Measurements from ENCODE around the gene MSRB3. TPM values are rescaled to one million over a fixed set of nuclear protein-coding genes. Genes with fewer than 3 reads are reported as not detected.

Gene MSRB3
- polyA plus RNA-seq, 1 donor (not counting 4 experiments of a cell fraction or from before 2014, with no cell fraction given) = 12.3 TPM

DNA sequence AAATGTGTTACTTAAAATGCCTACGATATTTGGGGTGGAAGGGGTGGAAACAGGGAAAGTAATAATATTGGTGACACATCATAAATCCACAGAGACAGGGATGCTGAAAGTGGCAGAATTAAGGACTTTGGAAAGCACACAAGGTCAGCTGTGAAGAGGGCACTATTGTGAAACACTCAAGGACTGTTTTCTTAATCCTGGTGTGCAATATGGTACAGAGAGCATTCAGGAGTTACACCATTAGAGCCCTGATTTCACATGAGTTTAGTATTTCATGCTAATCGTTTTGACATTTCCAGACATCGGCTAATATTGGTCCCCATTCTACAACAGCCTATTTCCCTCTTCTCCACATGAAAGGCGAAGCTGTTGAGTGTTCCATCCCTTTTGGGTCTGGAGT is 219.2 kb downstream of the MSRB3 start:
- no peaks in the 10 kb centered on the region for H3K36me3 ChIP-seq (ENCODE audit: control insufficient read depth in 2 of 2, extremely low read depth in 1 of 2, insufficient read depth in 2 of 2, low read length in 2 of 2)
- H3K4me2 ChIP-seq (ENCODE audit: control insufficient read depth, extremely low read depth, insufficient read depth, low read depth, low read length) = no peak overlapping the region
- no peaks in the 10 kb centered on the region for H3K9me3 ChIP-seq (ENCODE audit: control insufficient read depth, low read depth, low read length)
- no peak overlapping the region for H2AFZ ChIP-seq (ENCODE audit: control insufficient read depth, low read length)
- H3K79me2 ChIP-seq (ENCODE audit: control insufficient read depth, insufficient read depth, low read length) = no peaks in the 10 kb centered on the region
- no peaks in the 10 kb centered on the region for H3K27me3 ChIP-seq (ENCODE audit: control insufficient read depth, extremely low read depth, insufficient read depth, low read length)
- H3K9me1 ChIP-seq (ENCODE audit: control insufficient read depth, extremely low read depth, insufficient read depth, low read length) = no peaks in the 10 kb centered on the region
- DNase-seq (ENCODE audit: low read depth, low spot score) (no peak), FAIRE-seq (no peak)
- no peak overlapping the region for H3K27ac ChIP-seq (ENCODE audit: control insufficient read depth, insufficient read depth, low read length)
- H3K4me3 ChIP-seq (ENCODE audit: control insufficient read depth in 2 of 3, extremely low read depth in 1 of 3, insufficient read depth in 2 of 3, low read depth in 1 of 3, low read length in 3 of 3) = no peak overlapping the region
- dilution Hi-C loops (cut with MboI; ENCODE audit: extremely low pct_ligation_motif_present, low sequenced_read_pairs) = no loop called here
- H4K20me1 ChIP-seq (ENCODE audit: control insufficient read depth, extremely low read depth, insufficient read depth, low read length) = no peaks in the 10 kb centered on the region
- H3K4me1 ChIP-seq (ENCODE audit: control insufficient read depth, extremely low read depth, insufficient read depth, low read length) = peaks cover 16% of the 10 kb centered on the region
- no peak overlapping the region for H3K9ac ChIP-seq (ENCODE audit: control insufficient read depth, extremely low read depth, insufficient read depth, low read length)
- TF ChIP-seq EZH2 (IDR thresholded peaks at IDR 0.05; ENCODE audit: low read length) = no peak
- TF ChIP-seq, protein P1, sequence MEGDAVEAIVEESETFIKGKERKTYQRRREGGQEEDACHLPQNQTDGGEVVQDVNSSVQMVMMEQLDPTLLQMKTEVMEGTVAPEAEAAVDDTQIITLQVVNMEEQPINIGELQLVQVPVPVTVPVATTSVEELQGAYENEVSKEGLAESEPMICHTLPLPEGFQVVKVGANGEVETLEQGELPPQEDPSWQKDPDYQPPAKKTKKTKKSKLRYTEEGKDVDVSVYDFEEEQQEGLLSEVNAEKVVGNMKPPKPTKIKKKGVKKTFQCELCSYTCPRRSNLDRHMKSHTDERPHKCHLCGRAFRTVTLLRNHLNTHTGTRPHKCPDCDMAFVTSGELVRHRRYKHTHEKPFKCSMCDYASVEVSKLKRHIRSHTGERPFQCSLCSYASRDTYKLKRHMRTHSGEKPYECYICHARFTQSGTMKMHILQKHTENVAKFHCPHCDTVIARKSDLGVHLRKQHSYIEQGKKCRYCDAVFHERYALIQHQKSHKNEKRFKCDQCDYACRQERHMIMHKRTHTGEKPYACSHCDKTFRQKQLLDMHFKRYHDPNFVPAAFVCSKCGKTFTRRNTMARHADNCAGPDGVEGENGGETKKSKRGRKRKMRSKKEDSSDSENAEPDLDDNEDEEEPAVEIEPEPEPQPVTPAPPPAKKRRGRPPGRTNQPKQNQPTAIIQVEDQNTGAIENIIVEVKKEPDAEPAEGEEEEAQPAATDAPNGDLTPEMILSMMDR (optimal IDR thresholded peaks at IDR 0.05 in 1 of 3, IDR thresholded peaks at IDR 0.05 in 1 of 3, conservative IDR thresholded peaks at IDR 0.05 in 1 of 3; ENCODE audit: extremely low read depth in 1 of 3, insufficient read depth in 2 of 3, low read length in 3 of 3) = no peak

DNA sequence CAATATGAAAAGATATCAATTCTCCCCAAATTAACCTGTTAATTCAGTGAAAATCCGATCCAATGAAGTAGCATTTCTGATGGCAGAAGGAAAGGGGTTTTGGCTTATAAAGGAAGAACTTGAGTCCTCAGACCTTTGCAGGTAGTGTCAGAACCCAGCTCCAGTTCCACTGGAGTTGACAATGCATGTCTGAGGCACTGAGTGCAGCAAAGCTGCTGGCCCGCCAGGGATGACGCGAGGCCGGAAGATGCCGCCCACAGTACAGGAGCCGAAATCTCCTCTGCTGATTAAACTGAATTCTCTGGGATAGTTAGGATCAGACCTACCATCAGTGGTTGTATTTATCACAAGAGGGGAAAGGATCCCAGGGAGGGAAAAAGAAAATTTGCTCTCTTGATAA is 220.7 kb downstream of the MSRB3 start:
- Histone ChIP-seq H3K36me3 (ENCODE audit: control insufficient read depth in 2 of 2, extremely low read depth in 1 of 2, insufficient read depth in 2 of 2, low read length in 2 of 2) (no peaks in the 10 kb centered on the region), H3K27ac (ENCODE audit: control insufficient read depth, insufficient read depth, low read length) (no peak overlapping the region), H3K27me3 (ENCODE audit: control insufficient read depth, extremely low read depth, insufficient read depth, low read length) (peaks cover under 1% of the 10 kb centered on the region), H3K4me3 (ENCODE audit: control insufficient read depth in 2 of 3, extremely low read depth in 1 of 3, insufficient read depth in 2 of 3, low read depth in 1 of 3, low read length in 3 of 3) (no peak overlapping the region), H3K9me3 (ENCODE audit: control insufficient read depth, low read depth, low read length) (no peaks in the 10 kb centered on the region), H3K79me2 (ENCODE audit: control insufficient read depth, insufficient read depth, low read length) (no peaks in the 10 kb centered on the region), H4K20me1 (ENCODE audit: control insufficient read depth, extremely low read depth, insufficient read depth, low read length) (no peaks in the 10 kb centered on the region), H3K4me2 (ENCODE audit: control insufficient read depth, extremely low read depth, insufficient read depth, low read depth, low read length) (no peak overlapping the region), H3K9me1 (ENCODE audit: control insufficient read depth, extremely low read depth, insufficient read depth, low read length) (no peaks in the 10 kb centered on the region), H3K4me1 (ENCODE audit: control insufficient read depth, extremely low read depth, insufficient read depth, low read length) (peaks cover 16% of the 10 kb centered on the region), H2AFZ (ENCODE audit: control insufficient read depth, low read length) (no peak overlapping the region), H3K9ac (ENCODE audit: control insufficient read depth, extremely low read depth, insufficient read depth, low read length) (no peak overlapping the region)
- FAIRE-seq = no peak
- DNase-seq (ENCODE audit: low read depth, low spot score) = no peak
- dilution Hi-C loops (cut with MboI; ENCODE audit: extremely low pct_ligation_motif_present, low sequenced_read_pairs) = no loop called here
- no peak for TF ChIP-seq EZH2 (IDR thresholded peaks at IDR 0.05; ENCODE audit: low read length)
- TF ChIP-seq, protein P1 (optimal IDR thresholded peaks at IDR 0.05 in 1 of 3, IDR thresholded peaks at IDR 0.05 in 1 of 3, conservative IDR thresholded peaks at IDR 0.05 in 1 of 3; ENCODE audit: extremely low read depth in 1 of 3, insufficient read depth in 2 of 3, low read length in 3 of 3) = no peak
